Bone marrow (tissue), 2 donors: ENCODE data around the gene TPTE2.
"Not testable (repeated sequence)": the region's sequence is repeated elsewhere in the genome, so short reads cannot be mapped to it uniquely, and the experiment has no call there.

Experiments used
- DNase-seq, 2 donors: peaks; one replicate each; lab custom pipeline; 2025; lab: John Stamatoyannopoulos, UW

Gene TPTE2

DNA sequence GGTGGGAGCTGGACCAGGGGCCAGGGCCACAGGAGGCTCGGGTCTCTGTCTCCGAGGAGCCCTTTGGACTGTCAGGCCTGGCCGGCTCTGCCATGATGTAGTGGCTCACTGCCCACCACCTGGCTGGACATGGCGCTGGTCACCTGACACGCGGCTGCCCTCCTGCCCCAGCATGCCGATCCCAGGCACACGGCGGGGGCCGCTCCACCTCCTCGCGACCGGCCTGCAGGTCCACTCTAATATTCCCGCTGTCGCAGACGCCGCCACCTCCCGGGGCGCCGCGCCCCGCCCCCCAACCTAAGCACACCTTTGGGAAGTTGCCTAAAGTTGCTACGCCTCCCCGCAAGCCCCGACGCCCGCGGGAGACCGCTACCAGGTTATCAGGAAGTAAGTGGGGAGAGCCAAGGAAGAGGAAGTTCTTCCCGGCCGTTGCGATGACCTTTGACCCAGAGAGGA is at the start of gene TPTE2:
TPTE2 (minus strand) TSS at position 406 of the 456 bp plus-strand sequence. CDS start 58,298 bp downstream, outside the sequence.
- not testable (repeated sequence) for DNase-seq

GRCh38 chr13:19607523-19608078 is 46.3 kb upstream of the TPTE2 start:
- DNase-seq = no peak

DNA sequence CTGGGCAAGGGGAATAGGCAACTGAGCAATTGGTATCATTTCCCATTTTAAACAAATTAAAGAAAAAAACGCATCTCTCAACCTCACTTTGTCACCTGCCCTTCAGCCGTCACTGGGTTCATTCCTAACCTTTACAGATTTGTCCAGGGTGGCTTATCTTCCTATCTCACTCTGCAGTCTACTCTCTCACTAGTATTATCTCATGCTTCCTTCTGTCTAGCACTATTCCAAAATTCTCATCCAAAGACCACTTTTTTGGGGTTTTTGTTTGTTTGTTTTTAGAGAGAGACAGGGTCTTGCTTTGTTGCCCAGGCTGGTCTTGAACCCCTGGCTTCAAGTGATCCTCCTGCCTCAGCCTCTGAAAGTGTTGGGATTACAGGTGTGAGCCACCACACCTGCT is 45.4 kb upstream of the TPTE2 start:
- no peak for DNase-seq

DNA sequence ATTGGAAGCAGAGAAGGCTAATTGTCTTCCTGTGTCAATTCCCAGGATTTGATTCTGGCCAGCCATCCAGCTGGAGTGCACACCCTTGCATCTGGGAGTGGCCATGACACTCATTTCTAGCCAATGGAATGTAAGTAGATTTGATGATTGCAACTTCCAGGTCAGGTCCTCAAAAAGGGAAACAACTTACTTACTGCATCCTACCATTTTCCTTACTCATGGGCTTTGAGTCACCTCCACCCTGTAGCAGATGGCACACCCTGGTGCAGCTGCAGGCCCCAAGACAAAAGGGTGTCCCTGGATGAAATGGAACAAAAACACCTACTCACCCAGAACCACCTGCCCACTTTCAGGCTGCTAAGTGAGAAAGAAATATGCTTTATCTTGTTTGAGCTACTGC is 44.8 kb upstream of the TPTE2 start:
- DNase-seq = no peak

- DNase-seq = no peak
Measured at GRCh38 chr13:19605161-19605955, 44.0 kb upstream of the TPTE2 start.

DNA sequence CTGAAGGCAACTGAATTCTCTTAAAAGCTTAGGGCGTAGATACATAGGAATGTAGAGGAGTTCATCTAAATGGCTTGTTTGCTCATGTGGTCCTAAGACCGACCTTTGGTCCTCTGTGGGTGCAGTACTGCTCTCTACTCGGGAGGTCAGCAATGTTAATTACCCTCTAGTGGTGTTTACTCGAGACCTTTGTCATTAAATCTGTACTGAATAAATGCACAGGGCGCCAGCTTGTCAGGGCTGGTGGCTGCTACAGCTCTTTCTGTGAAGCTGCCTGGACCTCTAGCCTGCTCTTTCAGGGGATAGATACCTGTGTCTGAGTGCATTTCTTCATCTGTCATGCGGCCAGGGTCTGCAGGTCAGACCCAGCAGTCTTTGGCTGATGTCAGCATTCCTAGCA is 43.0 kb upstream of the TPTE2 start:
- no peak for DNase-seq

- peak in 1 of 2 donors; percentile 25 for DNase-seq
Measured at GRCh38 chr13:19601749-19602725, 40.7 kb upstream of the TPTE2 start.

GRCh38 chr13:19597523-19597922 is 36.2 kb upstream of the TPTE2 start:
- DNase-seq = no peak

GRCh38 chr13:19596960-19597361 is 35.6 kb upstream of the TPTE2 start:
- no peak for DNase-seq

DNA sequence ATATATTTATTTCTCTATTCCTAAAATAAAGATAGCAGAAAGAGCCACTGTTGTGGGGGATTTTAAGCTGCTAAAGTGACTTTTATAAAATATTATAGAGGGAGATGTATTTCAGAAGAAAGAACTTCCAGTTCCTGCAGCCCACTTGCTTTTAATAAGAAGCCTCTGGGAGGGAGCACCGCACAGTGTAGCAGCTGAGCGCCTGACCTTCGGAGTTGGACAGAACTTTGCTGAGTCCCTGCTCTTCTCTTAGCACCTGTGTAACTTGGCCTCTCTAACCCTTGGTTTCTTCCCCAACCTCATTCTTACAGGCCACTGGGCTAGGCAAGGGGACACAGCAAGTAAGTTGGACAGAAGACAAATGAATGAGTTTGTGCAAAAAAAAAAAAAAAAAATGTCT is 34.8 kb upstream of the TPTE2 start:
- DNase-seq = no peak

- DNase-seq = no peak
Measured at GRCh38 chr13:19592657-19593180, 31.4 kb upstream of the TPTE2 start.

GRCh38 chr13:19591864-19592263 is 30.5 kb upstream of the TPTE2 start:
- DNase-seq = no peak

- no peak for DNase-seq
Measured at GRCh38 chr13:19590423-19590822, 29.1 kb upstream of the TPTE2 start.

GRCh38 chr13:19589312-19589711 is 28.0 kb upstream of the TPTE2 start:
- DNase-seq = no peak

DNA sequence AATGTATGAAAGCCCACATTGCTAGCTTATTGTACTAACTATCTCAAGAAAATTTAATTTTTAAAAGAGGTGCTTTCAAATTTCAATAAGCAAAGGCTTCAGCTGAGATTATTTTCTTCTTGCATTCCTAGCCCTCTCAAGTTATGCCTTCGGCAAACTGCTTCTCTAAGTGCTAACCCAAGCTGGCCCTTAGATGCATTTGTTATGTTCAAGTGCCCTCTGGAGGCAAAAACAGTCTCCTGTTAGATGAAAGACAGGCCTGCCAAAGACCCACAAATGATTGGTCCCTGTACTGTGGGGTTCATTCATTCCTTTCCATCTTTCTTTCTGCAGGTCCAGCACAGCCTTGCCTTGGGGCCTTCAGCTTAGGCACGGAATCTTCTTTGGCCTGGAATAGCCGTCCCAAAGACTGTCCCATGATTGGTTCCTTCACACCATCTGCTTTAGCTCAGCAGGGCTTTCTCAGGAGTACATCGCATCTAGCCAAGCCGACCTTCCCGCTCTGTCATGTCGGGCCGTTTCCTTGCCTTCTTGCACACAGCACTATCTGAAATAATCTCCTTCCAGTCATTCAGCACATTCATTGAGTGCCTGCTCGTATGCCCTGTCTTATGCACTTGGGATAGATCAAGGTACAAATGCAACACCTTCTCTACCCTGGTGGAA is 26.4 kb upstream of the TPTE2 start:
- DNase-seq = no peak

DNA sequence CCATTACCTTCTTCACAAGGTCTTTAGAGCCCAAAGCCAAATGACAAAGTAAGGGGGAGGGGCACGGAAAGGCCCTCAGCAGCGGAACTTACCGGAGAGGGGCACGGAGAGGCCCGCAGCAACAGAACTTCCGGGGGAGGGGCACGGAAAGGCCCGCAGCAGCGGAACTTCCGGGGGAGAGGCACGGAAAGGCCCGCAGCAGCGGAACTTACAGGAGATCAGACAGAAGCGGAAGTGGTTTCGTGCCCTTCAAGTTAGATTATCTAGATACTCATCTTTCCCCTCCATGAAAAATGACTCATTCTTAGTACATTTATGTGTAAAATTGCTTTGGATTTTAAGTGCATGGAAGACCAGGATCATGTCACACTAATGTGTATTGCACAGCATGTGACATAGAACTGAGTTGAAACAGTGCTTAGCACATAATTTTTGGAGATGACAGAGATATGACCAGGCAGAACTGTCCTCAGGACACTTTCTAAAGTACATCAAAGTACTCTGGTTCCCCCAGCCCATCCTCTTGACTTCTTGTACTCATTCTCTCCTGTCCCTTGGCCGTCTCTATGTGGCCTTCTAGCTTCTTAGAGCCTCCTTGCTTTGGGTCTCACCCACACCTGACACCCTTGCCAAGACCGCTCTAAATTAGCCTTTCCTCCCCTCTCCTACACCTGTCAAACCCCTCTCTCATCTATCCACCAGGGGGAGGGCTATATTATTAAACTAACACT is 25.7 kb upstream of the TPTE2 start:
- DNase-seq = peak; percentile 37 to 63

- no peak for DNase-seq
Measured at GRCh38 chr13:19581675-19582074, 20.3 kb upstream of the TPTE2 start.

DNA sequence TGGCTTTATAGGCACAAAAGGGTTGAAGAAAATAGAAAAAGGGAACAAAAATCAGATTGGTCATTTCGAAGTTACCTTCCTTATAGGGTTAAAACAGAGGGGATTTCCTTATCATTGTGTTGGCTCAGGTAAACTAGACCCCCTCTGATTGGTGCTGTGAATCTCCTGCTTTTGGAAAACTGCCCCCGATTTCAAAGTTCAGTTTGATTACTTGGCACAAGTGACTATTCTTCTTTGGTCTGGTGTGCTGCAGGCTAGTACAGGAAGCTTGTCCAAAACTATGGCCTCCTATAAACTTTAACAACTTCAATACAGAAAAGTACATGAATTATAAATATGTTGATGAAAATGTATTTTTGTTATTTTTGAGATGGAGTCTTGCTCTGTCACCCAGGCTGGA is 13.9 kb upstream of the TPTE2 start:
- DNase-seq = no peak

- no peak for DNase-seq
Measured at GRCh38 chr13:19573120-19573716, 11.9 kb upstream of the TPTE2 start.

- DNase-seq = no peak
Measured at GRCh38 chr13:19572280-19572679, 10.9 kb upstream of the TPTE2 start.
